ENCODE results near the gene BEX3.

BEX3 gene

GRCh38 chrX:103398421-103398864 lies 22.1 kb downstream of the BEX3 start:
- no peaks in the 10 kb centered on the region for H3K9me3 ChIP-seq
- TF ChIP-seq CTCF (IDR thresholded peaks at IDR 0.05; ENCODE audit: low read depth, low read length) = no peak
- H3K4me1 ChIP-seq = no peaks in the 10 kb centered on the region
- DNase-seq = peak; percentile 14
- no peaks in the 10 kb centered on the region for H3K36me3 ChIP-seq
- H3K4me3 ChIP-seq (ENCODE audit: low read depth, low read length) = no peak overlapping the region
- H3K27me3 ChIP-seq = no peaks in the 10 kb centered on the region

- Histone ChIP-seq H3K27me3 (no peaks in the 10 kb centered on the region), H3K4me1 (no peaks in the 10 kb centered on the region), H3K9me3 (no peaks in the 10 kb centered on the region), H3K4me3 (ENCODE audit: low read depth, low read length) (no peak overlapping the region), H3K36me3 (no peaks in the 10 kb centered on the region)
- no peak for DNase-seq
- no peak for TF ChIP-seq CTCF (IDR thresholded peaks at IDR 0.05; ENCODE audit: low read depth, low read length)
Measured at GRCh38 chrX:103399744-103400143, 23.4 kb downstream of the BEX3 start.

- Histone ChIP-seq H3K4me3 (ENCODE audit: low read depth, low read length) (no peak overlapping the region), H3K36me3 (no peaks in the 10 kb centered on the region), H3K9me3 (no peaks in the 10 kb centered on the region), H3K4me1 (no peaks in the 10 kb centered on the region), H3K27me3 (no peaks in the 10 kb centered on the region)
- no peak for DNase-seq
- TF ChIP-seq CTCF (IDR thresholded peaks at IDR 0.05; ENCODE audit: low read depth, low read length) = no peak
Measured at GRCh38 chrX:103400931-103401330, 24.6 kb downstream of the BEX3 start.

- H3K27me3 ChIP-seq = no peaks in the 10 kb centered on the region
- TF ChIP-seq CTCF (IDR thresholded peaks at IDR 0.05; ENCODE audit: low read depth, low read length) = no peak
- H3K4me3 ChIP-seq (ENCODE audit: low read depth, low read length) = peak overlapping the region; percentile 74
- no peaks in the 10 kb centered on the region for H3K9me3 ChIP-seq
- H3K36me3 ChIP-seq = no peaks in the 10 kb centered on the region
- peak; percentile 53 for DNase-seq
- H3K4me1 ChIP-seq = no peaks in the 10 kb centered on the region
Measured at GRCh38 chrX:103404231-103405008, 28.1 kb downstream of the BEX3 start.

- no peaks in the 10 kb centered on the region for H3K27me3 ChIP-seq
- H3K36me3 ChIP-seq = no peaks in the 10 kb centered on the region
- no peaks in the 10 kb centered on the region for H3K4me1 ChIP-seq
- no peak for TF ChIP-seq CTCF (IDR thresholded peaks at IDR 0.05; ENCODE audit: low read depth, low read length)
- H3K9me3 ChIP-seq = no peaks in the 10 kb centered on the region
- no peak for DNase-seq
- peak overlapping the region; percentile 74 for H3K4me3 ChIP-seq (ENCODE audit: low read depth, low read length)
Measured at GRCh38 chrX:103405009-103405333, 28.6 kb downstream of the BEX3 start.

- DNase-seq = no peak
- H3K9me3 ChIP-seq = no peaks in the 10 kb centered on the region
- H3K4me1 ChIP-seq = no peaks in the 10 kb centered on the region
- no peak for TF ChIP-seq CTCF (IDR thresholded peaks at IDR 0.05; ENCODE audit: low read depth, low read length)
- H3K4me3 ChIP-seq (ENCODE audit: low read depth, low read length) = no peak overlapping the region
- no peaks in the 10 kb centered on the region for H3K27me3 ChIP-seq
- H3K36me3 ChIP-seq = no peaks in the 10 kb centered on the region
Measured at GRCh38 chrX:103406256-103406655, 29.9 kb downstream of the BEX3 start.
